Esophagus muscularis mucosa (tissue), 4 donors: ENCODE measurements around the gene PUDP. TPM values are rescaled to one million over a fixed set of nuclear protein-coding genes. Genes with fewer than 3 reads are reported as not detected.
"Not testable (repeated sequence)": the region's sequence is repeated elsewhere in the genome, so short reads cannot be mapped to it uniquely, and the experiment has no call there.

ENCODE experiments used
- DNase-seq: peaks from one replicate; pipeline ENCODE4 v3.0.0-alpha.2; 2017; ENCODE audit errors: extremely low spot score
- H3K27ac ChIP-seq, 4 donors: fragments of 200-600 bp; sonication (generic); replicated peaks in 1 of 4; 1 replicate in 3 of 4; 2 replicates in 1 of 4; pipeline ENCODE4 v1.5.1; 2016 to 2019; ENCODE audit warnings: mild to moderate bottlenecking in 1 of 4
- H3K27me3 ChIP-seq, 4 donors: fragments of 200-600 bp; sonication (generic); one replicate each; pipeline versions ENCODE4 v1.5.1 to v1.6.0; 2016 to 2019
- H3K36me3 ChIP-seq, 4 donors: fragments of 200-600 bp; sonication (generic); one replicate each; pipeline ENCODE4 v1.5.1; 2016 to 2019
- H3K4me1 ChIP-seq, 4 donors: fragments of 200-600 bp; sonication (generic); one replicate each; pipeline ENCODE4 v1.5.1; 2016 to 2019
- H3K4me3 ChIP-seq, 4 donors: fragments of 200-600 bp; sonication (generic); 1 replicate in 2 of 4; 2 replicates in 2 of 4; pipeline ENCODE4 v1.5.1; 2016 to 2019; ENCODE audit warnings: mild to moderate bottlenecking in 4 of 4, moderate library complexity in 1 of 4
- H3K9me3 ChIP-seq, 4 donors: fragments of 200-600 bp; sonication (generic); 1 replicate in 3 of 4; 2 replicates in 1 of 4; pipeline ENCODE4 v1.5.1; 2016 to 2019
- CTCF ChIP-seq, 3 experiments: fragments of 200-600 bp in 2 of 3; fragments of 450-650 bp in 1 of 3; sonication (generic) in 2 of 3; IDR thresholded peaks; one replicate each; pipeline ENCODE4 v1.5.1; 2017 to 2019; ENCODE audit warnings: antibody characterized with exemption in 3 of 3, mild to moderate bottlenecking in 2 of 3, moderate library complexity in 1 of 3
- EP300 ChIP-seq: sonication (generic); formaldehyde crosslinking; IDR thresholded peaks from one replicate; pipeline ENCODE4 v1.6.1; 2017; ENCODE audit warnings: antibody characterized with exemption
- POLR2A ChIP-seq: fragments of 450-650 bp; IDR thresholded peaks from one replicate; pipeline ENCODE4 v1.6.1; 2017; ENCODE audit warnings: antibody characterized with exemption, moderate library complexity, mild to moderate bottlenecking, low read depth
- POLR2AphosphoS5 ChIP-seq, 2 donors: sonication (generic); formaldehyde crosslinking; IDR thresholded peaks; one replicate each; pipeline ENCODE4 v1.6.1; 2017; ENCODE audit warnings: antibody characterized with exemption in 2 of 2
- WGBS: methylation state at CpG from one replicate; pipeline ENCODE4 v1.1.5; 2018; 5-methylcytosine and 5-hydroxymethylcytosine counted together
- intact Hi-C: fragments of 100-400 bp; cut with DNase I; formaldehyde crosslinking; loops from one replicate; pipeline ENCODE4 v1.15.1; 2023
- total RNA-seq, 4 donors: library from RNA; depleted of rRNA; stranded (reverse); fragments of >200 nt; gene quantifications; one replicate each; pipeline versions ENCODE4 v1.1.0 to v1.2.1, GENCODE V29; 2016

Gene PUDP
- total RNA-seq, 4 donors from 2014 or later, result 5.6 to 14.2 (median 9.1) TPM

- Histone ChIP-seq H3K36me3 (peaks cover 0 to 16% (median 10%) of the 10 kb centered on the region in 4 donors), H3K27me3 (no peaks in the 10 kb centered on the region), H3K4me1 (no peaks in the 10 kb centered on the region), H3K9me3 (no peaks in the 10 kb centered on the region), H3K4me3 (no peak overlapping the region), H3K27ac (no peak overlapping the region)
- DNase-seq, result no peak
- TF ChIP-seq EP300, result no peak
- no peak for TF ChIP-seq POLR2AphosphoS5 (IDR thresholded peaks at IDR 0.05)
- TF ChIP-seq CTCF (IDR thresholded peaks at IDR 0.05), result no peak
- TF ChIP-seq POLR2A, result no peak
- 86% methylated on average over 11 of the region's 11 CpGs for WGBS
- intact Hi-C loops, result no loop called here
These were observed 97.7 kb downstream of the PUDP start for GRCh38 chrX:7050271-7050670.

- Histone ChIP-seq H3K27me3 (no peaks in the 10 kb centered on the region), H3K27ac (no peak overlapping the region), H3K36me3 (peaks cover 0 to 18% (median 10%) of the 10 kb centered on the region in 4 donors), H3K4me1 (no peaks in the 10 kb centered on the region), H3K4me3 (no peak overlapping the region), H3K9me3 (no peaks in the 10 kb centered on the region)
- WGBS, result 95% methylated on average over 4 of the region's 4 CpGs
- no peak for DNase-seq
- intact Hi-C loops, result no loop called here
- TF ChIP-seq POLR2AphosphoS5 (IDR thresholded peaks at IDR 0.05) (no peak), EP300 (no peak)
These were observed 100.0 kb downstream of the PUDP start for GRCh38 chrX:7047951-7048350.

- TF ChIP-seq POLR2AphosphoS5 (IDR thresholded peaks at IDR 0.05), result no peak
- no peak for TF ChIP-seq POLR2A
- TF ChIP-seq CTCF (IDR thresholded peaks at IDR 0.05), result no peak
- TF ChIP-seq EP300, result no peak
- no peak for DNase-seq
- peaks cover 0 to 16% (median 9%) of the 10 kb centered on the region in 4 donors for H3K36me3 ChIP-seq
- no peaks in the 10 kb centered on the region for H3K9me3 ChIP-seq
- intact Hi-C loops, result no loop called here
- no peak overlapping the region for H3K4me3 ChIP-seq
- no peak overlapping the region for H3K27ac ChIP-seq
- no peaks in the 10 kb centered on the region for H3K27me3 ChIP-seq
- no peaks in the 10 kb centered on the region for H3K4me1 ChIP-seq
- WGBS, result 93% methylated on average over 4 of the region's 4 CpGs
These were observed 102.6 kb downstream of the PUDP start for GRCh38 chrX:7045238-7045955.

- H3K4me1 ChIP-seq, intact Hi-C loops, H3K27ac ChIP-seq, DNase-seq, H3K9me3 ChIP-seq, H3K36me3 ChIP-seq, H3K4me3 ChIP-seq, H3K27me3 ChIP-seq: not testable (repeated sequence)
- WGBS, result 77% methylated on average over 3 of the region's 3 CpGs
These were observed 104.0 kb downstream of the PUDP start for GRCh38 chrX:7043796-7044433.

GRCh38 chrX:7028246-7028645, 119.7 kb downstream of the PUDP start:
- intact Hi-C loops, result no loop called here
- no peak for TF ChIP-seq POLR2A
- no peak for TF ChIP-seq CTCF (IDR thresholded peaks at IDR 0.05)
- no peak overlapping the region for H3K27ac ChIP-seq
- no peaks in the 10 kb centered on the region for H3K9me3 ChIP-seq
- H3K4me1 ChIP-seq, result no peaks in the 10 kb centered on the region
- no peaks in the 10 kb centered on the region for H3K27me3 ChIP-seq
- H3K36me3 ChIP-seq, result no peaks in the 10 kb centered on the region
- DNase-seq, result no peak
- 63% methylated on average over 5 of the region's 5 CpGs for WGBS
- no peak overlapping the region for H3K4me3 ChIP-seq
